H9 (cell line): ENCODE results near the gene TRIM7. TPM values are rescaled to one million over a fixed set of nuclear protein-coding genes. Genes with fewer than 3 reads are reported as not detected.
A peak's percentile ranks its signal among the peaks of the same experiment; 100 is the strongest.

ENCODE experiments used
- DNase-seq: peaks from one replicate; pipeline ENCODE4 v3.0.0-alpha.2; 2017
- H2AFZ ChIP-seq: one replicate; pipeline ENCODE4 v1.6.1; 2013; ENCODE audit warnings: mild to moderate bottlenecking, low read length, control low read depth, moderate library complexity
- H2AK5ac ChIP-seq: 2 replicates; pipeline ENCODE4 v1.6.1; 2013; ENCODE audit warnings: low read length, control low read depth, mixed read lengths; ENCODE audit not compliant: insufficient read length
- H2BK120ac ChIP-seq: one replicate; pipeline ENCODE4 v1.6.1; 2013; ENCODE audit warnings: low read depth, mild to moderate bottlenecking, low read length, control low read depth, inconsistent platforms; ENCODE audit not compliant: poor library complexity, severe bottlenecking
- H2BK12ac ChIP-seq: 2 replicates; pipeline ENCODE4 v1.6.1; 2013; ENCODE audit warnings: low read length, control low read depth, mixed read lengths, low read depth; ENCODE audit not compliant: insufficient read length
- H2BK15ac ChIP-seq: 2 replicates; pipeline ENCODE4 v1.6.1; 2013; ENCODE audit warnings: low read depth, low read length, control low read depth
- H2BK20ac ChIP-seq: one replicate; pipeline ENCODE4 v1.6.1; 2013; ENCODE audit warnings: low read depth, mild to moderate bottlenecking, low read length, control low read depth, inconsistent platforms; ENCODE audit not compliant: poor library complexity, severe bottlenecking
- H2BK5ac ChIP-seq: 2 replicates; pipeline ENCODE4 v1.6.1; 2013; ENCODE audit warnings: low read length, control low read depth, mixed read lengths; ENCODE audit not compliant: insufficient read length
- H3K14ac ChIP-seq: 2 replicates; pipeline ENCODE4 v1.6.1; 2013; ENCODE audit warnings: low read length, control low read depth; ENCODE audit not compliant: insufficient read depth
- H3K18ac ChIP-seq: 2 replicates; pipeline ENCODE4 v1.6.1; 2013; ENCODE audit warnings: low read depth, mild to moderate bottlenecking, mixed read lengths, low read length, control low read depth; ENCODE audit not compliant: insufficient read length
- H3K23ac ChIP-seq: 2 replicates; pipeline ENCODE4 v1.6.1; 2013; ENCODE audit warnings: low read length, control low read depth, mixed read lengths, low read depth; ENCODE audit not compliant: insufficient read length
- H3K23me2 ChIP-seq: 2 replicates; pipeline ENCODE4 v1.6.1; 2013; ENCODE audit warnings: low read depth, mild to moderate bottlenecking, mixed read lengths, low read length, control low read depth; ENCODE audit not compliant: insufficient read length, poor library complexity, severe bottlenecking
- H3K27ac ChIP-seq: 2 replicates; pipeline ENCODE4 v1.5.1; 2013; ENCODE audit warnings: low read length, control low read depth, mixed read lengths, low read depth; ENCODE audit not compliant: insufficient read length
- H3K27me3 ChIP-seq: 2 replicates; pipeline ENCODE4 v1.6.1; 2013; ENCODE audit warnings: low read length, control low read depth, inconsistent platforms; ENCODE audit not compliant: insufficient read depth
- H3K4ac ChIP-seq: 2 replicates; pipeline ENCODE4 v1.6.1; 2013; ENCODE audit warnings: low read depth, mild to moderate bottlenecking, control low read depth, inconsistent platforms, low read length, moderate library complexity
- H3K4me1 ChIP-seq: 2 replicates; pipeline ENCODE4 v1.6.1; 2013; ENCODE audit warnings: low read length, control low read depth, inconsistent platforms; ENCODE audit not compliant: insufficient read depth
- H3K4me2 ChIP-seq: 2 replicates; pipeline ENCODE4 v1.6.1; 2013; ENCODE audit warnings: low read length, control low read depth, mixed read lengths; ENCODE audit not compliant: insufficient read length, insufficient read depth
- H3K56ac ChIP-seq: 2 replicates; pipeline ENCODE4 v1.6.1; 2013; ENCODE audit warnings: low read depth, mild to moderate bottlenecking, mixed read lengths, low read length, control low read depth; ENCODE audit not compliant: insufficient read length
- H3K79me1 ChIP-seq: 2 replicates; pipeline ENCODE4 v1.6.1; 2013; ENCODE audit warnings: low read depth, mild to moderate bottlenecking, moderate library complexity, low read length, control low read depth, inconsistent platforms; ENCODE audit not compliant: insufficient read depth, poor library complexity, severe bottlenecking
- H3K79me2 ChIP-seq: 2 replicates; pipeline ENCODE4 v1.6.1; 2013; ENCODE audit warnings: low read length, control low read depth, inconsistent platforms; ENCODE audit not compliant: insufficient read depth
- H3K9ac ChIP-seq: 2 replicates; pipeline ENCODE4 v1.6.1; 2013; ENCODE audit warnings: low read length, control low read depth, mixed read lengths; ENCODE audit not compliant: insufficient read length; ENCODE audit errors: extremely low read depth
- H3K9me3 ChIP-seq: one replicate; pipeline ENCODE4 v1.6.1; 2013; ENCODE audit warnings: low read depth, low read length, inconsistent platforms; ENCODE audit not compliant: control insufficient read depth
- H3T11ph ChIP-seq: one replicate; pipeline ENCODE4 v1.6.1; 2013; ENCODE audit warnings: mild to moderate bottlenecking, low read length, control low read depth, inconsistent platforms
- H4K20me1 ChIP-seq: one replicate; pipeline ENCODE4 v1.6.1; 2013; ENCODE audit not compliant: control insufficient read depth, insufficient read length, insufficient read depth
- H4K5ac ChIP-seq: 2 replicates; pipeline ENCODE4 v1.6.1; 2013; ENCODE audit warnings: low read depth, mild to moderate bottlenecking, mixed read lengths, low read length, control low read depth; ENCODE audit not compliant: insufficient read length
- H4K8ac ChIP-seq: replicated peaks from 2 replicates; pipeline ENCODE4 v1.6.1; 2013; ENCODE audit warnings: low read length, control low read depth, mixed read lengths, low read depth; ENCODE audit not compliant: insufficient read length
- H4K91ac ChIP-seq: 2 replicates; pipeline ENCODE4 v1.6.1; 2013; ENCODE audit warnings: low read depth, mild to moderate bottlenecking, moderate library complexity, mixed read lengths, low read length, control low read depth; ENCODE audit not compliant: insufficient read length
- H3K27ac Mint-ChIP-seq, 3 experiments: 2 replicates in 2 of 3; 3 replicates in 1 of 3; pipeline ENCODE4 v1.8.0; 2020 to 2021; ENCODE audit warnings: mixed read lengths in 3 of 3, mild to moderate bottlenecking in 1 of 3, moderate library complexity in 1 of 3
- H3K27me3 Mint-ChIP-seq: 2 replicates; pipeline ENCODE4 v1.8.0; 2021; ENCODE audit warnings: low read depth, mild to moderate bottlenecking, moderate library complexity, mixed read lengths
- H3K36me3 Mint-ChIP-seq, 3 experiments: 2 replicates in 2 of 3; 3 replicates in 1 of 3; pipeline ENCODE4 v1.8.0; 2020 to 2021; ENCODE audit warnings: low read depth in 3 of 3, mixed read lengths in 3 of 3; ENCODE audit not compliant: insufficient read depth in 1 of 3
- H3K4me1 Mint-ChIP-seq, 2 experiments: 2 replicates each; pipeline ENCODE4 v1.8.0; 2020; ENCODE audit warnings: mixed read lengths in 2 of 2
- H3K4me3 Mint-ChIP-seq, 2 experiments: 2 replicates in 1 of 2; 3 replicates in 1 of 2; pipeline ENCODE4 v1.8.0; 2020 to 2021; ENCODE audit warnings: mild to moderate bottlenecking in 2 of 2, mixed read lengths in 2 of 2, moderate library complexity in 1 of 2
- H3K9me3 Mint-ChIP-seq, 2 experiments: 2 replicates in 1 of 2; 3 replicates in 1 of 2; pipeline ENCODE4 v1.8.0; 2020; ENCODE audit warnings: mild to moderate bottlenecking in 2 of 2, mixed read lengths in 2 of 2, moderate library complexity in 1 of 2
- CTCF ChIP-seq: fragments of 200-600 bp; sonication (generic); conservative IDR thresholded peaks from 3 replicates; pipeline ENCODE4 v1.8.0; 2021; ENCODE audit warnings: antibody characterized with exemption, mild to moderate bottlenecking
- WGBS: extraction: QIAGEN DNeasy Blood & Tissue Kit; methylation state at CpG from one replicate; pipeline ENCODE4 v1.1.7; 2013; ENCODE audit warnings: missing lambda C conversion rate, low lambda C conversion rate, mixed read lengths; ENCODE audit not compliant: insufficient read length; ENCODE audit errors: extremely low coverage; 5-methylcytosine and 5-hydroxymethylcytosine counted together
- total RNA-seq: library from RNA; stranded (reverse); gene quantifications from 2 replicates; pipeline ENCODE4 v1.2.1, GENCODE V29; 2021

Gene TRIM7
- total RNA-seq, 1 experiment from 2014 or later = not detected

- H4K20me1 ChIP-seq = no peaks in the 10 kb centered on the region
- H3K9me3 ChIP-seq = no peaks in the 10 kb centered on the region
- H3K4me1 ChIP-seq = peaks cover 3% of the 10 kb centered on the region; the same call in 1 of the 2 replicates
- no peak overlapping the region for H2AK5ac ChIP-seq
- H3K56ac ChIP-seq = no peak overlapping the region
- no peak overlapping the region for H3K27ac ChIP-seq
- no CpG with 5 or more reads among the region's 11 CpGs for WGBS
- H2BK20ac ChIP-seq = no peak overlapping the region
- peaks cover 28 to 34% of the 10 kb centered on the region in 2 experiments for H3K4me1 Mint-ChIP-seq
- TF ChIP-seq CTCF = peak; percentile 25; the same call in 2 of the 3 replicates
- H3K23me2 ChIP-seq = peaks cover 15% of the 10 kb centered on the region
- peak overlapping the region; percentile 65 for H3K4me2 ChIP-seq
- peak overlapping the region; percentile 10 for H3K9ac ChIP-seq
- H4K5ac ChIP-seq = no peak overlapping the region
- peak overlapping the region; percentile 76 to 93 for H3K4me3 Mint-ChIP-seq
- no peak overlapping the region for H3K18ac ChIP-seq
- H2BK5ac ChIP-seq = no peak overlapping the region
- H2BK120ac ChIP-seq = no peak overlapping the region
- no peak overlapping the region for H3K23ac ChIP-seq
- H3K79me2 ChIP-seq = no peaks in the 10 kb centered on the region
- no peak overlapping the region for H4K91ac ChIP-seq
- no peak for DNase-seq
- H2BK15ac ChIP-seq = no peak overlapping the region
- H3K27me3 ChIP-seq = peaks cover 10% of the 10 kb centered on the region
- no peak overlapping the region for H3K14ac ChIP-seq
- no peak overlapping the region for H4K8ac ChIP-seq
- no peaks in the 10 kb centered on the region for H3K79me1 ChIP-seq
- peak overlapping the region; percentile 82 for H2AFZ ChIP-seq
- H3T11ph ChIP-seq = no peak overlapping the region
- H2BK12ac ChIP-seq = no peak overlapping the region
- H3K4ac ChIP-seq = no peak overlapping the region
- peaks cover 2 to 5% of the 10 kb centered on the region in 2 experiments; a peak in 2 of 5 replicates for H3K9me3 Mint-ChIP-seq
- peaks cover 65% of the 10 kb centered on the region for H3K27me3 Mint-ChIP-seq
- H3K27ac Mint-ChIP-seq = peak overlapping the region in 1 of 3 experiments; percentile 17; a peak in 3 of 7 replicates
- no peaks in the 10 kb centered on the region; a peak in 1 of 7 replicates for H3K36me3 Mint-ChIP-seq
These were observed 32.0 kb downstream of the TRIM7 start for GRCh38 chr5:181173027-181173419.
